T-helper 9 cell (primary cell): ENCODE measurements around the gene FKBP1B.
"Not testable (repeated sequence)": the region's sequence is repeated elsewhere in the genome, so short reads cannot be mapped to it uniquely, and the experiment has no call there.

Experiments
- DNase-seq: peaks from one replicate; pipeline ENCODE4 v3.0.0-alpha.2; 2020

Gene FKBP1B

DNA sequence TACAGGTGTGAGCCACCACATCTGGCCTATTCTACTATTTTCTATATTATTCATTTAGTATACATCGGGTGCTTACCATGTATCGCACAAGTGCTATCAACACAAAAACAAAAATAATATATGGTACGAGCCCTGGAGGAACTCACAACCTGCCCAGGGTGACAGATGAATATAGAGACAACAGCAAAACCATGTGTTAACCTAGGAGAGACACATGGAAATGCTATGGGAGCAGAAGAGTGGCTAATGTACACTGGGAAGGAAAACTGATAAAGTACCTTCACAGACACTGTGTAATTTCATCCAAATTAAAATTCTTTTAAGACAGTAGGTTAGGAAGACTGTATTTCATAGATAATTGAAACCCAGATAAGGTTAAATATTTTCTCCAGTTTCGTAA lies 22.7 kb downstream of the FKBP1B start:
- no peak for DNase-seq

DNA sequence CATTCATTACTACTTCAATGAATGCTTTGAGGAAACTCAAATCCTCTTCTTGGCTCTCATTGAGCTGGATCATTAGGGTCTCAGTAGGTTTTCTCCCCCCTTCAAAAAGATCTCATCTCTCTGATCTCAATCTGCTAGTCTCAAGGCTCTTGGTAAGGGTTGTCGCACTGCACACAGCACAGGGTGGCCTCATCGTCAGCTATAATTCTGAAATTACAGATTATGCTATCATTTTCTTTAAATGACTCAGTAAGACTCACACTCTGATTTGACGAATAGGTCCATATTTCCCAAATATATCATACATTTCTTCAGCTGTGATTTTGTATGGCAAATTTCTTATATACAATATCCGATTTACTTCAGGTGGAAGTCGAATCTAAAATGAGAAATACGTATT lies 24.3 kb downstream of the FKBP1B start:
- no peak for DNase-seq

DNA sequence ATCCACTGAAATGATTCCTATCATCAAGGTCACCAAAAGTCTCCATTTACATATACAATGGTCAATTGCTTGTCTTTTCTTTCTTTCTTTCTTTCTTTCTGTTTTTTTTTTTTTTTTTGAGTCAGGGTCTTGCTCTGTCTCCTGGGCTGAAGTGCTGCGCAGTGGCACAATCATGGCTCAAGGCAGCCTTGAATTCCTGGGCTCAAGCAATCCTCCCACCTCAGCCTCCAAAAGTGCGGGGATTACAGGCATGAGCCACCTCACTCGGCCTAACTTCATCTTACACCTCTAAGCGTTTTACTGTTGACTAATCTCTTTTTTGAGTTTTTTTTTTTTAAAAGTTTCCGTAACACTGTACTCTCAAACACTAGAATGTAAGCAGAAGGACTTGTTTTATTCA lies 25.7 kb downstream of the FKBP1B start:
- no peak for DNase-seq

DNA sequence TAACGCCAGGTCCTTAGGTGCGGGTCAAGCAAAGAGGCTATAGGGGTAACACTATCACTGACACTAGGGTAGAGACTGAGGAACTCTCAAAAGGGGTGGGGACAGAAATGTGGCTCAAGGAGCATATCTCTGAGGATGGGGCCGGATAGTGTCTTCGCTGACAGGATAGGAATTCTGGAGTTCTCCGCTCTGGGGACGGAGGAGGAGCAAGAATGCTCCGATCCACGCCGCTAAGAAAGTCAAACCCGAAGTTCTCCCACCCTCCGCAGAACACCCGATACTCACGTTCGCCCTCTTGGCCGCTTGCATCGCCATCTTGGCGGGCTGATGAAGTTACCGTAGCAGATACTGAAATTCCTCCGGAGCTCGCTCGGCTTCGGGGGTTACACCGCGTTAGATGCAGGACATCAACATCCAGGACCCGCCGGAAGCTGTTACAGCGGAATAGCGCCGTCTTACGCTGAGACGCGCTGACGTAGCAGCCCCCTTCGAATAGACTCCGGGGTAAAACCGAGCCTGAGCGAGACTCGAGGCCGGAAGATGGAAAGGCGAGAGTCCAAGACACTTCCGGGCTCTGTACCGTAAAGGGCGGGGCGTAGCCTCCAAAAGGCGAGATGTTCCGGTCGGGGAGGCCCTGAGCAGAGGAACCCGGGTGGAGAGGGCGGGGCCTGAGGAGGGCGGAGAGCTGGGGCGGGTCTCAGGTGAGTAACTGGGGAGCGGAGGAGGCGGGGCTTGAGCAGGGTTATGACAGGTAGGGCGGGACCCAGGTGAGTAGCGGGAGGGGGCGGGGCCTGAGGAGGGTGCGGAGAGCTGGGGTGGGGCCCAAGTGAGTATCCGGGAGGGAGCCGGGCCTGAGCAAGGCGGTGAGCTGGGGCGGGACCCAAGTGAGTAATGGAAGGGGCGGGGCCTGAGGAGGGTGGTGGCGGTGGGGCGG lies 26.6 kb downstream of the FKBP1B start, which contains the start of gene SF3B6:
SF3B6 (minus strand) TSS at position 412 of the 934 bp plus-strand sequence; CDS start at position 315, 97 bp downstream.
- peak; percentile 100 for DNase-seq

DNA sequence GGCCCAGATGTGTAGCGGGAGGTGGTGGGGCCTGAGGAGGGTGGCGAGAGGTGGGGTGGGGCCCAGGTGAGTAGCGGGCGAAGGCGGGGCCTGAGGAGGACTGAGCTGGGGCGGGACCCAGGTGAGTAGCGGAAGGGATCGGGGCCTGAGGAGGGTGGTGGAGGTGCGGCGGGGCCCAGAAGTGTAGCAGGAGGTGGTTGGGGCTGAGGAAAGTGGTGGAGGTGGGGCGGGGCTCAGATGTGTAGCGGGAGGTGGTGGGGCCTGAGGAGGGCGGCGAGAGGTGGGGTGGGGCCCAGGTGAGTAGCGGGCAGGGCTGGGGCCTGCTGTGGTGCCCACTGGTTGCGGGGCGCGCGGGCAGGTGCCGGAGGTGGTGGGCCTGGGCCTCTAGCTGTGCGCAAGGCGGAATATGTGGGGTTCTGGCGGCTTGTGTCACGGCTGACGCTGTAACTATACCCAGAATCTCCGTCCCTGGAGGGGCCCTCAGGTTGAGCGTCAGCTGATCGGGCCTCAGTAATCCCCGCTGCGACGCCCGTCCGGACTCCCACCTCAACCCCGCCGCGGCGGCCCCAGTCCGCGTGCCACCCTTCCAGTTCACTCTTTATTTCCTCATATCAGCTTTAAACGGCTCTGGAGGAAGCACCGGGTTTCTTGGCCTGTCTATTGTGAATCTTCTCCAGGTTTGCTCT lies 27.5 kb downstream of the FKBP1B start:
- DNase-seq = no peak

DNA sequence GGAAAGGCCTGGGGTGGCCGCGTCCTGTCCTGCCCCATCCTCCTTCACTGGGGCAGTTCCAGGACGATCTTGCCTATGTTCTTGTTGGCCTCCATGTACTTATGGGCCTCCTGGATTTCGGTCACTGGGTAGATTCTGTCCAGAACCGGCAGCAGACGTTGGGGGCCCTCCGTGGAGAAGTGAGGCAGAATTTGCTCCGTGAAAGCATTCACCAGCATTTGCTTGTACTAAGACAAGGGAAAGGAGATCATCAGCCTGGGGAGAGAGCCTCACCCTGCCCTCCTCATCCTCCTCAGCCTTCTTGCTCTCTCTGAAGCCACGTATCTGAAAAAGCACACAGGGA lies 28.0 kb downstream of the FKBP1B start:
- no peak for DNase-seq

DNA sequence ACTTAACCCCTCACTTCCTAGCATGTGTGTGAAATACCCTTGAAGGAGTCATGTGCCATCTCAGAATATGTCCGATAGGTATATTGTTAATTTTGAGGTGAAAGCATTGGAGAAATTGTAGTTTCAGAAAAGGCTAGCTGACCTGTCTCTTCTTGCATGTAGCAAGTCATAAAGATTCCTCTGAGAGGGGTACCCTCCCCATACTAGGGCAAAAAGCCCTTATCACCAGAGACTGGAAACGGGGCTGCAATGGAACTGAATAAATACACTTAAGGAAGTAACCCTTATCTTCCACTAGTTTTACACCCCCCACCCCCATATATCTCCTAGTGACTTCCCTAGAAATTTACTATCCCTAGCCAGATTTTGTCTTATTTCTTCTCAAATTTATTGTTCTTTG lies 28.3 kb downstream of the FKBP1B start:
- no peak for DNase-seq

DNA sequence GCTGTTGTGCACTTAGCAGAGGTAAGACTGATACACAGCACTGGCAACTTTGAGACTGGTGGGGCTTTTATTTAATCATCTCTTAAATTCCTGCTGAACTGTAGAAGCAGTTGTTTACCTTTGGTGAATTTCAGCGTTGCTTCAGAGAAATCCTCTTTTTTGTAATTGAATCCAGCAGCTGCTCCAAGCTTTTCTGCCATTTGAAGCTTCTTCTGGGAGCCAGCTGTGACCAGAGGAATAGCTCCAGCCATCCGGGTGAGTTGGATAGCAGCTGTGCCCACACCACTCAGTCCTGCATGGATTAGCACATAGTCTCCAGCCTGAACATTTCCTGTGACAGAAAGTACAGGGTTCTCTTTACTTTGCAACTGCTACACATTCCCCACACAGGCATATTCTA lies 31.2 kb downstream of the FKBP1B start:
- DNase-seq = no peak

DNA sequence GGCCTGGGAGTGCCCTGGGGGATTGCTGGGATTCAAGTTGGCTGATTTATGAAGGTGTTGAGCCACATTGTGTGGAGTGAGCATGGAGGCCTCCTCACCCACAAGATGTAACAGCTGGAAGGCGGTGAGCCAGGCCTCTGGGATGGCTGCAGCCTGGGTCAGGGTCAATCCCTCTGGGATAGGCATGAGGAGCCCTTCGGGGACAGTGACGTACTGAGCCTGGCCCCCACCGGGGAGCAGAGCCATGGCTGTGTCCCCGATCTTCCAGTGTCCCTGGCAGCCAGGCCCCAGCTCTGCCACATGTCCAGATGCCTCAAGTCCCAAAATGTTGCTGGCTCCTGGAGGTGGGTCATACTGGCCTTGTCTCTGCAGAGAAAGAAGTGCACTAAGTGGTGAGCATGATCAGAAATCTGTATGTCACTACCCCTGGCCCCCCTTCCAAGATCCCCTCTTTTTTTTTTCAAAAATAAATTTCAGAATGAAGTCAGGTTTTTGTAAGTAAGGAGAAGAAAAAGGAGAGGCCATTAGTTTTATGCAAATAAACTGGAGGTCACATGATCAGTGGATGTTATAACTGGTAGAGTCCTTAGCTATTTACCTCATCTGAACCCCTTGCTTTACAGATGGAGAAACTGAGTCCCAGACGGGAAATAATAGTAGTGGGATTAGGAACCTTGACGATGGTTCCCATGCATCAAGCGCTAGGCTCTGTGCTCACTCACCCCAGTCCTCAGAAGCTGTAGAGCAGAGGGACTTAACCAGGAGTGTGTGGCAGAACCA lies 33.4 kb downstream of the FKBP1B start:
- DNase-seq = no peak

DNA sequence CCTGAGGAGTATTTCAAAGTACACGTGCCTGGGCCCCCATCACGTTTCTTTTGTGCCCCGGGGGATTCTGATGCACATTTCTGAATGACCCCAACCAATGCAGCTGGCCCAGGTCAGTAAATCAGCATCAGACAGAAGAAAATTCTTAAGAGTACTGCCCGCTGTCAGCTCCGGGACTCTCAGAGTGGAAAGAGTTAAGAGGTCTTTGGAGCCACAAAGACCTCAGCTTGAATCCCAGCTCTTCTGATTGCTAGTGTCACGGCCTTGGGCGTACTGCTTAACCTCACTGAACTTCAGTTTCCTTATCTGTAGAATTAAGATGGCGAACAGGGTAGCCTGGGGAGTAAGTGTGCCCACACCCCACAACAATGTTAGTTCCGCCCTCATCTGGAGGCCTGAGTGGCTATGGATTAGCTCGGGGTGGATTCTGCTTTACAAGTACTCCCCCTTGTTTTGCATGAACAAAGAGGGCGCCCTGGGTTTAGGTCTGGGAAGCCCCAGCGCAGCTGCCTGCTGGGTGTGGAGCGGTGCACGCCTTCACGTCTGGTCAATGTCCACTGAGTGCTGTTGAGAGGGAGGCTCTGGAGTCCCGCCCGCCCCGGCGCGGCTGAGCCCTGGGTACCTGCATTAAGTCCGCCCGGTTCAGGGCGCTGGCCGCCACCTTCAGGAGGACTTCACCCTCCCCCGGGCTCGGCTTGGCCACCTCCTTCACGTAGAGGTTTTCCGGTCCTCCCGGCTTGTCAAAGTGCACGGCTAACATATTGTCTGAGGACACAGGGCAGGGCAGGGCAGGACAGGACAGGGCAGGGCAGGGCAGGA lies 34.2 kb downstream of the FKBP1B start:
- DNase-seq = no peak

DNA sequence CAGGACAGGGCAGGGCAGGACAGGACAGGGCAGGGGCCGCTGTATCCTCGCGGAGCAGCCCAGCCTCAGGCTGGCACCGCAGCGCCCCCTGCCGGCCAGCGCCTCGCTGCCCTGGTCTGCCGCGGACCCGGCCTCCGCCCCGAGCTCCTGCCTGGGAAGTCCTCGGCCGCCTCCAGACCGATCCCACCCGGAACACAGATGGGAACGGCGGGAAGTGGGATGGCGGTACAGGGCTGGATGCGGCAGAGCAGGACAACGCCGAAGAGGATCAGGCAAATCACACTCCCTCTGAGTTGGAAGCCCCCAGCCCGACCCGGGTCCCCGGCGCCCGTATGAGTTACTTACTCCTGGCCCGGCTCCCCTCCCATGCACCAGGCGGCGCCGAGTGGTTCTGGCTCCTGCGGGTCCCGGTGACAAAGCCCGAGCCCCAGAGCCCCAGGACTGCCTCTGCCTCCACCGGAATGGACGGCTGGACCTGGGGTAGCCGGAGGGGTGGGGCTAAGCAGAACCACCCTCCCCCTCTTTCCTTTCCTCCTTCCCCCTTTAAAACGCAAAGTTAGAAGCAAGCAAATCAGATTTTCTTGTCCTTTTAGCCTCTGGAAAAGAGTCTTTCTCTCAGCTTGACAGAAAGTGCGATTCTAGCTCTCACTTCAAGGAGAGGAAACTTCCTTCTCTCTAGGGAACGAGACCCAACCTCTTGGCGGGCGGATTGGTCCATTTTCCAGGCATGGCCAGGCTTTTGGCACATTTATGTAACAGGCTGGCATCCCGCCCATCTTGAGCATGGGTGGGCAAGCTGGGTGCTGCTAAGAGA lies 35.1 kb downstream of the FKBP1B start, which contains the start of gene TP53I3:
TP53I3 (minus strand) TSS at position 449 of the 814 bp plus-strand sequence. CDS start 508 bp downstream, outside the sequence.
- peak; percentile 81 for DNase-seq

DNA sequence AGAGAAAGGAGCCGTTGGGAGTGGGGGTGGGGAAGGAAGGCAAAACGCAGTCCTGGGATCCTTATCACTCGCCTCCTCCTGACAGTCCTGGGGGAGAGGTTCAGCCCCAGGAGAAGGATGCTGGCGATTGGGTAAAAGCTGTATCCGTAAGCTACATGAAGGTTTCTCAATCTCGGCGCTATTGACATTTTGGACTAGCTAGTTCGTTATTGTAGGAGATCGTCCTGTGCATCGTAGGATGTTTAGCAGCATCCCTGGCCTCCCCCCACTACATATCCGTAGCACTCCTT lies 35.6 kb downstream of the FKBP1B start:
- DNase-seq = no peak

DNA sequence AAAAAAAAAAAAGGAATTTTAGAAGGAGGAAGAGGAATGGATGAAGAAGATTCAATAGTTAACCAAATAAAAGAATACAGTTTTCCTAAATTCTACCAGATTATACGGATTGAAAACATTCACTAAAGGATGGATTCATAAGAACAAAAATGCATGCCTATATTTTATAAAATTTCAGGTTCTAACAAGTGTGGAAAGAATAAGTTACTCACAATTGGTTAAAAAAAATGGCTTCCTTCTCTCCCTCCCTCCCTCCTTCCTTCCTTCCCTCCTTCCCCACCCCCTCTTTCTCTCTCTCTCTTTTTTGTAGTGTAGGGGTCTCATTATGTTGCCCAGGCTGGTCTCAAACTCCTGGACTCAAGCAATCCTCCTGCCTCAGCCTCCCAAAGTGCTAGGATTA lies 36.7 kb downstream of the FKBP1B start:
- no peak for DNase-seq

DNA sequence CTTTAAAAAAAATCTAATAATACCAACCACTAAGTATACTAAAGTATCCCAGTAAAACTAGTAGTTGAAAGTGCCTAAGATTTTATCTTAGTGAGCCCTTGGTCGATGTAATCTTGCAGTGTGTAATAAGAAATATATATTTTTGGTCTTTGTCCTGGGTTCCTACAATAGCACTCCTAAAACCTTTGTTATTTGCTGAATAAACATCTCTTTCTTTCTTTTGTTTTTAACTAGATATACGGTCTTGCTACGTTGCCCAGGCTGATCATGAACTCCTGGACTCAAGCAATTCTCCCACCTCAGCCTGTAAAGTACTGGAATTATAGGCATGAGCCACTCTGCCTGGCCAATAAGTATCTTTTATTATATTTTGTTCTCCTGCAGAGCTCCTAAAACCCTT lies 37.5 kb downstream of the FKBP1B start:
- no peak for DNase-seq

DNA sequence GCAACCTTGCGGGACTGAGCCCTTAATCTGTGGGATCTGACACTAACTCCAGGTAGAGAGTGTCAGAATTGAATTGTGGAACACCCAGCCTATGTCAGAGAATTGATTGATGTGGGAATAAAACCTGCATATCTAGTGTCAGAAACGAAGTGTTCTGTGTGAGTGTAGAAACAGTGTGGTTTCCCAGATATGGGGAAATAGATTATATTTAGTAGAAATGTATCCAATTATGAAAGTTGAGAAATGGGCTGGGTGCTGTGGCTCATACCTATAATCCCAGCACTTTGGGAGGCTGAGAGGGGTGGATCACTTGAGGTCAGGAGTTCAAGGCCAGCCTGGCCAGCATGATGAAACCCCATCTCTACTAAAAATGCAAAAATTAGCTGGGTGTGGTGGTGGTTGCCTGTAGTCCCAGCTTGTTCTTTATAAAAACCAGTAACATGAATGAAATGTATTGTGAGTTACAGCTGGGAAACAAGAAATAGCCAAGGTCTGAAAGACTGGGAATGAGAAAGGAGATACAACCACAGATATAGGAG lies 39.3 kb downstream of the FKBP1B start:
- no peak for DNase-seq

DNA sequence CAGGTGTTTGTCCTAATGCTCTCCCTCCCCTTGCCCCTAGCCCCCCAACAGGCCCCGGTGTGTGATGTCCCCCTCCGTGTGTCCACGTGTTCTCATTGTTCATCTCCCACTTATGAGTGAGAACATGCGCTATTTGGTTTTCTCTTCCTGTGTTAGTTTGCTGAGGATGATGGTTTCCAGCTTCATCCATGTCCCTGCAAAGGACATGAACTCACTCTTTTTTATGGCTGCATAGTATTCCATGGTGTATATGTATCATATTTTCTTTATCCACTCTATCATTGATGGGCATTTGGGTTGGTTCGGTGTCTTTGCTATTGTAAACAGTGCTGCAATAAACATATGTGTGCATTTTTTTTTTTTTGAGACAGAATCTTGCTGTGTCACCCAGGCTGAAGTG lies 43.7 kb downstream of the FKBP1B start:
- DNase-seq = not testable (repeated sequence)

DNA sequence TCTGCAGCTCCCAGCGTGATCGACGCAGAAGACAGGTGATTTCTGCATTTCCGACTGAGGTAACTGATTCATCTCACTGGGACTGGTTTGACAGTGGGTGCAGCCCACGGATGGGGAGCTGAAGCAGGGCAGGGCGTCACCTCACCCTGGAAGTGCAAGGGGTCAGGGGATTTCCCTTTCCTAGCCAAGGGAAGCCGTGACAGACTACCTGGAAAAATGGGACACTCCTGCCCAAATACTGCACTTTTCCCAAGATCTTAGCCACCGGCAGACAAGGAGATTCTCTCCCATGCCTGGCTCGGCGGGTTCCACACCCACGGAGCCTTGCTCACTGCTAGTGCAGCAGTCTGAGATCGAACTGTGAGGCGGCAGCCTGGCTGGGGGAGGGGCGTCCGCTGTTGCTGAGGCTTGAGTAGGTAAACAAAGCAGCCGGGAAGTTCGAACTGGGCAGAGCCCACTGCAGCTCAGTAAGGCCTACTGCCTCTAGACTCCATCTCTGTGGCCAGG lies 45.7 kb downstream of the FKBP1B start:
- not testable (repeated sequence) for DNase-seq

DNA sequence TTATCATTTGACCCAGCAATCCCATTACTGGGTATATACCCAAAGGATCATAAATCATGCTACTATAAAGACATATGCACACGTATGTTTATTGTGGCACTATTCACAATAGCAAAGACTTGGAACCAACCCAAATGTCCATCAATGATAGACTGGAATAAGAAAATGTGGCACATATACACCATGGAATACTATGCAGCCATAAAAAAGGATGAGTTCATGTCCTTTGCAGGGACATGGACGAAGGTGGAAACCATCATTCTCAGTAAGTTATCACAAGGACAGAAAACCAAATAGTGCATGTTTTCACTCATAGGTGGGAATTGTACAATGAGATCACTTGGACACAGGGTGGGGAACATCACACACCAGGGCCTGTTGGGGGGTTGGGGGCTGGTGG lies 51.2 kb downstream of the FKBP1B start:
- DNase-seq = not testable (repeated sequence)

DNA sequence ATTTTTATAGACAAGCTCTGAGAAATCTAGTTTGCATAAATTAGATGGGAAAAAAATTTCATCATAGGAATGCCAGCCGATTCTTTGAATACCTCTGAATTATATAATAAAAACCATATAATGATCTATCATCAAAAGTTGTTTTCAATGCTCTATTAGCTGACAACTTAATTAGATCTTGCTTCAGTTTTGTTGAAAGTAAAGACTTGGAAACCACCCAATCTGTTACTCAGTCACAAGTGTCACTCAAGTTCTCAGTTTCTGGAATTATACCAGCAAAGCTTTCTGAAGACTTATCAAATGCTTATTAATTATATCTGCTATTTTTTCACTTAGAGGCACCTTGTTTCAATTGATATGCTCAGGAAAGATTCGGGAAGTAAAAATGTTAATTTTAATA lies 52.5 kb downstream of the FKBP1B start:
- no peak for DNase-seq

DNA sequence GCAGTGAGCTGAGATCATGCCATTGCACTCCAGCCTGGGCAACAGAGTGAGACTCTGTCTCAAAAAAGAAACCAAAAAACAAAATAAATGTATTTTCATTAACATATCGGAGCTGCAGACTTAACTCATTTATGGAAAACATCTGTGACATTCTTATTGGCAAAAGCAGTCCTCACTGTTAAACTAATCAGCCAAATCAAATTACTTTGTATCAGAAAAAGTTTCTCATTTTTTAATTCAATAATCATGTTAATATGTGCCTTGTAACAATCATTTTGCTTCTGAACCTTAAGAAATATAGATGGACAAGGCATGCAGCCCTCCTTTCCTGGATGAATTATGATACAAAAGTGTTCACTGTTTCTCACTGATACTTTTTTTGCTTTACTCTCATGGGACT lies 53.1 kb downstream of the FKBP1B start:
- DNase-seq = no peak

DNA sequence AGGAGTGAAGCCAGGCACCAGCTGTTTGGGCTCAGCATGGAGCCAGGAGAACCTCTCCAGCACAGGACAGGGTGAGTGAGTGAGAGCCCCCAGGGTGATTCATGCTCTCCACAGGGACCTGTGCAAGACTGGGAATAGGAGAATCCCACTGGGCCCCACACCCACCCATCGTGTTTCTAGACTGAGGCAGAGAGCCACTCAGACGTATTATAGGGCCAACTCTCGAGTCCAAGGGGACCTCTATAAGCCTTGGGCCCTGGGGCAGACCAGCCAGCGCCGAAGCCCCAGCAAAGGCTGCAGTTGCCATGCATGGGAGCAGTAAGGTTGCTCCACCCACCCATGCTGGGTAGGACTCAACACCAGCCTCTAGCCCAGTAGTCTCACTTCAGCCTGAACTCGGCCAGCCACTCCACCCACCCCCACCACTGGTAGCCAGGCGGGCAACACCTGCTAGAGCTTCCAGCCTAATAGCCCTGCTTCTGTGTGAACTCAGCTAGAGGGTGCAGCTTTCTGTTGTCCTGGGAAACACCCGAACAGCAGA lies 54.6 kb downstream of the FKBP1B start:
- DNase-seq = no peak
